Measurements from ENCODE around the gene WWOX.
A peak's percentile ranks its signal among the peaks of the same experiment; 100 is the strongest.

The WWOX gene

GRCh38 chr16:78431004-78431670 lies 331.7 kb downstream of the WWOX start:
- DNase-seq (ENCODE audit: low read depth in 4 of 4, low spot score in 1 of 4) = no peak

GRCh38 chr16:78431701-78432100 lies 332.2 kb downstream of the WWOX start:
- no peak for DNase-seq (ENCODE audit: low read depth in 4 of 4, low spot score in 1 of 4)

GRCh38 chr16:78432451-78432850 lies 333.0 kb downstream of the WWOX start:
- DNase-seq (ENCODE audit: low read depth in 4 of 4, low spot score in 1 of 4) = no peak

GRCh38 chr16:78433116-78433515 lies 333.7 kb downstream of the WWOX start:
- no peak for DNase-seq (ENCODE audit: low read depth in 4 of 4, low spot score in 1 of 4)

GRCh38 chr16:78434401-78434800 lies 334.9 kb downstream of the WWOX start:
- DNase-seq (ENCODE audit: low read depth in 4 of 4, low spot score in 1 of 4) = no peak

- DNase-seq (ENCODE audit: low read depth in 4 of 4, low spot score in 1 of 4) = no peak
These were observed 335.8 kb downstream of the WWOX start for GRCh38 chr16:78435260-78435659.

- no peak for DNase-seq (ENCODE audit: low read depth in 4 of 4, low spot score in 1 of 4)
These were observed 336.6 kb downstream of the WWOX start for GRCh38 chr16:78436023-78436422.

GRCh38 chr16:78436846-78437245 lies 337.4 kb downstream of the WWOX start:
- no peak for DNase-seq (ENCODE audit: low read depth in 4 of 4, low spot score in 1 of 4)

- DNase-seq (ENCODE audit: low read depth in 4 of 4, low spot score in 1 of 4) = peak; percentile 4 to 16 (median 14)
These were observed 338.0 kb downstream of the WWOX start for GRCh38 chr16:78437352-78437968.

GRCh38 chr16:78438219-78438618 lies 338.8 kb downstream of the WWOX start:
- no peak for DNase-seq (ENCODE audit: low read depth in 4 of 4, low spot score in 1 of 4)

- no peak for DNase-seq (ENCODE audit: low read depth in 4 of 4, low spot score in 1 of 4)
These were observed 339.2 kb downstream of the WWOX start for GRCh38 chr16:78438632-78439031.

- DNase-seq (ENCODE audit: low read depth in 4 of 4, low spot score in 1 of 4) = no peak
These were observed 340.2 kb downstream of the WWOX start for GRCh38 chr16:78439646-78440045.

GRCh38 chr16:78441298-78441697 lies 341.8 kb downstream of the WWOX start:
- DNase-seq (ENCODE audit: low read depth in 4 of 4, low spot score in 1 of 4) = no peak

GRCh38 chr16:78443542-78444364 lies 344.3 kb downstream of the WWOX start:
- DNase-seq (ENCODE audit: low read depth in 4 of 4, low spot score in 1 of 4) = no peak

GRCh38 chr16:78445818-78446217 lies 346.4 kb downstream of the WWOX start:
- DNase-seq (ENCODE audit: low read depth in 4 of 4, low spot score in 1 of 4) = no peak

GRCh38 chr16:78446486-78446885 lies 347.0 kb downstream of the WWOX start:
- DNase-seq (ENCODE audit: low read depth in 4 of 4, low spot score in 1 of 4) = no peak

- no peak for DNase-seq (ENCODE audit: low read depth in 4 of 4, low spot score in 1 of 4)
These were observed 347.6 kb downstream of the WWOX start for GRCh38 chr16:78446992-78447563.

GRCh38 chr16:78448658-78449271 lies 349.3 kb downstream of the WWOX start:
- DNase-seq (ENCODE audit: low read depth in 4 of 4, low spot score in 1 of 4) = no peak

- no peak for DNase-seq (ENCODE audit: low read depth in 4 of 4, low spot score in 1 of 4)
These were observed 350.8 kb downstream of the WWOX start for GRCh38 chr16:78450255-78450654.

GRCh38 chr16:78452025-78452555 lies 352.6 kb downstream of the WWOX start:
- DNase-seq (ENCODE audit: low read depth in 4 of 4, low spot score in 1 of 4) = no peak

GRCh38 chr16:78455861-78456260 lies 356.4 kb downstream of the WWOX start:
- DNase-seq (ENCODE audit: low read depth in 4 of 4, low spot score in 1 of 4) = no peak

All from stimulated activated CD4-positive, alpha-beta T cell treated with anti-CD3 and anti-CD28 coated beads, Interleukin-1b, Interleukin-23, amount 100 ng/mL, for 24 hours (primary cell).